VCaP (cell line): Measurements from ENCODE around the gene DLL1.
A peak's percentile ranks its signal among the peaks of the same experiment; 100 is the strongest.

ENCODE experiments used
- H3K27ac ChIP-seq: fragments of 450-650 bp; 2 replicates; pipeline ENCODE4 v1.5.1; 2017
- CTCF ChIP-seq: fragments of 450-650 bp; conservative IDR thresholded peaks from 2 replicates; pipeline ENCODE4 v1.5.1; 2017; ENCODE audit warnings: mild to moderate bottlenecking, moderate library complexity

Gene DLL1

GRCh38 chr6:170294298-170294730, 3.4 kb upstream of the DLL1 start:
- H3K27ac ChIP-seq = no peak overlapping the region
- TF ChIP-seq CTCF = no peak

GRCh38 chr6:170293341-170294231, 2.7 kb upstream of the DLL1 start:
- no peak for TF ChIP-seq CTCF

GRCh38 chr6:170292407-170293158, 1.7 kb upstream of the DLL1 start:
- TF ChIP-seq CTCF = peak; percentile 56
- H3K27ac ChIP-seq = no peak overlapping the region

More at GRCh38 chr6:170293341-170294231, 2.7 kb upstream of the DLL1 start:
- H3K27ac ChIP-seq = no peak overlapping the region

- H3K27ac ChIP-seq = peak overlapping the region; percentile 23; the same call in 1 of the 2 replicates
- TF ChIP-seq CTCF = no peak
Observed at GRCh38 chr6:170292111-170292406, 1.2 kb upstream of the DLL1 start.

GRCh38 chr6:170291271-170292110, 613 bp upstream of the DLL1 start:
- TF ChIP-seq CTCF = 0 out of 2 replicates have a peak, but pooled peaks have one; percentile 17
- peak overlapping the region; percentile 23; the same call in 1 of the 2 replicates for H3K27ac ChIP-seq

GRCh38 chr6:170289951-170290295, 955 bp downstream of the DLL1 start:
- H3K27ac ChIP-seq = peak overlapping the region; percentile 74

More at GRCh38 chr6:170289951-170290295, 955 bp downstream of the DLL1 start:
- no peak for TF ChIP-seq CTCF
